ENCODE measurements around the gene TRIM54.
"Not testable (repeated sequence)": the region's sequence is repeated elsewhere in the genome, so short reads cannot be mapped to it uniquely, and the experiment has no call there.

TRIM54 gene

GRCh38 chr2:27351802-27352598 is 69.8 kb downstream of the TRIM54 start:
- POLR2A ChIA-PET (ENCODE audit: low non-redundant PET): no interaction called here
- CTCF ChIA-PET: no interaction called here
- H3K27ac ChIP-seq: no peak overlapping the region
- no peak for DNase-seq (ENCODE audit: low spot score)
- no peak for TF ChIP-seq CTCF (conservative IDR thresholded peaks at IDR 0.05; ENCODE audit: low read depth)

GRCh38 chr2:27353386-27353761 is 71.1 kb downstream of the TRIM54 start:
- H3K27ac ChIP-seq; CTCF ChIA-PET; DNase-seq (ENCODE audit: low spot score): not testable (repeated sequence)
- POLR2A ChIA-PET (ENCODE audit: low non-redundant PET): interaction anchor here (0.6 kb wide), 1 partner anchor 1278 kb away, joined by 3 read pairs; no protein-coding TSS in a partner anchor

GRCh38 chr2:27353762-27354596 is 71.8 kb downstream of the TRIM54 start:
- ChIA-PET CTCF (interaction anchor here (0.6 kb wide), 1 partner anchor 122 kb away, joined by 3 read pairs; no protein-coding TSS in a partner anchor), POLR2A (ENCODE audit: low non-redundant PET) (no interaction called here)
- peak overlapping the region; percentile 39; the same call in 1 of the 2 replicates for H3K27ac ChIP-seq
- no peak for TF ChIP-seq CTCF (conservative IDR thresholded peaks at IDR 0.05; ENCODE audit: low read depth)
- no peak for DNase-seq (ENCODE audit: low spot score)

- DNase-seq (ENCODE audit: low spot score): no peak
- ChIA-PET POLR2A (ENCODE audit: low non-redundant PET) (no interaction called here), CTCF (interaction anchor here (0.6 kb wide), 1 partner anchor 123 kb away, joined by 3 read pairs; no protein-coding TSS in a partner anchor)
- no peak for TF ChIP-seq CTCF (conservative IDR thresholded peaks at IDR 0.05; ENCODE audit: low read depth)
- H3K27ac ChIP-seq: peak overlapping the region; percentile 39; the same call in 1 of the 2 replicates
These were observed 72.3 kb downstream of the TRIM54 start for GRCh38 chr2:27354597-27354927.

- H3K27ac ChIP-seq: peak overlapping the region; percentile 96
- DNase-seq (ENCODE audit: low spot score): peak; percentile 34
- CTCF ChIA-PET: interaction anchor here (0.6 to 1.5 kb wide), 2 partner anchors 15 to 268 kb away, joined by 3 read pairs; no protein-coding TSS in a partner anchor
- TF ChIP-seq CTCF (conservative IDR thresholded peaks at IDR 0.05; ENCODE audit: low read depth): no peak
- POLR2A ChIA-PET (ENCODE audit: low non-redundant PET): no interaction called here
These were observed 73.8 kb downstream of the TRIM54 start for GRCh38 chr2:27356056-27356381.

- POLR2A ChIA-PET (ENCODE audit: low non-redundant PET): interaction anchor here (0.6 kb wide), 1 partner anchor 1430 kb away, joined by 3 read pairs; no protein-coding TSS in a partner anchor
- peak; percentile 94 for DNase-seq (ENCODE audit: low spot score)
- no peak for TF ChIP-seq CTCF (conservative IDR thresholded peaks at IDR 0.05; ENCODE audit: low read depth)
- peak within 1 kb of the TSS; percentile 96 for H3K27ac ChIP-seq
- CTCF ChIA-PET: interaction anchor here (0.5 to 1.5 kb wide), 5 partner anchors 13 to 268 kb away, joined by 3 to 8 read pairs (median 3); no protein-coding TSS in a partner anchor
These were observed 74.4 kb downstream of the TRIM54 start, which contains the start of gene GTF3C2 for GRCh38 chr2:27356382-27357181. GTF3C2 (minus strand) TSS chr2:27356764; CDS start chr2:27343554, 13,210 bp downstream.

Data from RWPE1 (cell line).